Mononuclear cell (primary cell): ENCODE results near the gene ANKRD28. TPM values are rescaled to one million over a fixed set of nuclear protein-coding genes. Genes with fewer than 3 reads are reported as not detected.

Source experiments
- H3K27me3 ChIP-seq: 2 replicates; pipeline ENCODE4 v1.6.0; 2011; ENCODE audit warnings: low read length, control low read depth; ENCODE audit not compliant: insufficient read depth
- H3K4me1 ChIP-seq: 2 replicates; pipeline ENCODE4 v1.5.1; 2011; ENCODE audit warnings: mild to moderate bottlenecking, low read length, control low read depth; ENCODE audit not compliant: insufficient read depth
- H3K4me3 ChIP-seq: 2 replicates; pipeline ENCODE4 v1.5.1; 2011; ENCODE audit warnings: mild to moderate bottlenecking, low read length, moderate library complexity
- H3K9me3 ChIP-seq: 2 replicates; pipeline ENCODE4 v1.5.1; 2011; ENCODE audit warnings: low read depth, mild to moderate bottlenecking, control low read depth, low read length
- total RNA-seq: library from RNA; depleted of rRNA; stranded (reverse); fragments of >200 nt; gene quantifications from one replicate; pipeline ENCODE4 v1.2.3, GENCODE V29; 2012

ANKRD28 gene
- total RNA-seq, 1 donor = 82.3 TPM

- Histone ChIP-seq H3K27me3 (no peaks in the 10 kb centered on the region), H3K9me3 (peaks cover 22% of the 10 kb centered on the region), H3K4me3 (no peak overlapping the region), H3K4me1 (no peaks in the 10 kb centered on the region)
Observed at GRCh38 chr3:15660055-15660935, 137.5 kb downstream of the ANKRD28 start.

GRCh38 chr3:15659254-15659975 is 138.4 kb downstream of the ANKRD28 start:
- Histone ChIP-seq H3K9me3 (peaks cover 26% of the 10 kb centered on the region), H3K4me3 (no peak overlapping the region), H3K4me1 (no peaks in the 10 kb centered on the region), H3K27me3 (no peaks in the 10 kb centered on the region)

GRCh38 chr3:15657016-15657415 is 140.8 kb downstream of the ANKRD28 start:
- no peaks in the 10 kb centered on the region for H3K27me3 ChIP-seq
- H3K9me3 ChIP-seq = peaks cover 26% of the 10 kb centered on the region
- no peaks in the 10 kb centered on the region for H3K4me1 ChIP-seq
- H3K4me3 ChIP-seq = no peak overlapping the region

- H3K4me3 ChIP-seq = no peak overlapping the region
- H3K9me3 ChIP-seq = peaks cover 26% of the 10 kb centered on the region
- no peaks in the 10 kb centered on the region for H3K4me1 ChIP-seq
- no peaks in the 10 kb centered on the region for H3K27me3 ChIP-seq
Observed at GRCh38 chr3:15656342-15656741, 141.4 kb downstream of the ANKRD28 start.

- H3K4me1 ChIP-seq = no peaks in the 10 kb centered on the region
- no peak overlapping the region for H3K4me3 ChIP-seq
- peaks cover under 1% of the 10 kb centered on the region for H3K27me3 ChIP-seq
- H3K9me3 ChIP-seq = peaks cover 26% of the 10 kb centered on the region
Observed at GRCh38 chr3:15654891-15655290, 142.9 kb downstream of the ANKRD28 start.

- Histone ChIP-seq H3K4me3 (no peak overlapping the region), H3K27me3 (peaks cover 2% of the 10 kb centered on the region), H3K4me1 (peaks cover 4% of the 10 kb centered on the region), H3K9me3 (peaks cover 26% of the 10 kb centered on the region)
Observed at GRCh38 chr3:15654127-15654526, 143.7 kb downstream of the ANKRD28 start.

GRCh38 chr3:15653321-15653720 is 144.5 kb downstream of the ANKRD28 start:
- H3K4me3 ChIP-seq = no peak overlapping the region
- peaks cover 26% of the 10 kb centered on the region for H3K9me3 ChIP-seq
- peaks cover 12% of the 10 kb centered on the region for H3K4me1 ChIP-seq
- H3K27me3 ChIP-seq = peaks cover 2% of the 10 kb centered on the region

- Histone ChIP-seq H3K4me1 (peaks cover 29% of the 10 kb centered on the region), H3K9me3 (peaks cover 15% of the 10 kb centered on the region), H3K27me3 (peaks cover 2% of the 10 kb centered on the region), H3K4me3 (no peak overlapping the region)
Observed at GRCh38 chr3:15651396-15651795, 146.4 kb downstream of the ANKRD28 start.

GRCh38 chr3:15649858-15650257 is 147.9 kb downstream of the ANKRD28 start:
- Histone ChIP-seq H3K27me3 (peaks cover 2% of the 10 kb centered on the region), H3K4me3 (no peak overlapping the region), H3K4me1 (peaks cover 44% of the 10 kb centered on the region), H3K9me3 (no peaks in the 10 kb centered on the region)

GRCh38 chr3:15649341-15649740 is 148.4 kb downstream of the ANKRD28 start:
- H3K4me1 ChIP-seq = peaks cover 44% of the 10 kb centered on the region
- H3K27me3 ChIP-seq = peaks cover 2% of the 10 kb centered on the region
- no peaks in the 10 kb centered on the region for H3K9me3 ChIP-seq
- no peak overlapping the region for H3K4me3 ChIP-seq

GRCh38 chr3:15647611-15648167 is 150.1 kb downstream of the ANKRD28 start:
- peaks cover 44% of the 10 kb centered on the region for H3K4me1 ChIP-seq
- no peak overlapping the region for H3K4me3 ChIP-seq
- no peaks in the 10 kb centered on the region for H3K9me3 ChIP-seq

GRCh38 chr3:15646851-15647511 is 150.8 kb downstream of the ANKRD28 start:
- Histone ChIP-seq H3K4me1 (peaks cover 44% of the 10 kb centered on the region), H3K4me3 (no peak overlapping the region), H3K27me3 (peaks cover 2% of the 10 kb centered on the region), H3K9me3 (no peaks in the 10 kb centered on the region)

More at GRCh38 chr3:15647611-15648167, 150.1 kb downstream of the ANKRD28 start:
- H3K27me3 ChIP-seq = peaks cover 2% of the 10 kb centered on the region

- H3K27me3 ChIP-seq = peaks cover 2% of the 10 kb centered on the region
- no peak overlapping the region for H3K4me3 ChIP-seq
- H3K4me1 ChIP-seq = peaks cover 44% of the 10 kb centered on the region
- H3K9me3 ChIP-seq = no peaks in the 10 kb centered on the region
Observed at GRCh38 chr3:15645740-15646501, 151.9 kb downstream of the ANKRD28 start.

GRCh38 chr3:15645246-15645645 is 152.5 kb downstream of the ANKRD28 start:
- Histone ChIP-seq H3K9me3 (no peaks in the 10 kb centered on the region), H3K4me3 (no peak overlapping the region), H3K27me3 (peaks cover 2% of the 10 kb centered on the region), H3K4me1 (peaks cover 44% of the 10 kb centered on the region)
